IMR-90 (cell line): Measurements from ENCODE around the gene MYO9B. TPM values are rescaled to one million over a fixed set of nuclear protein-coding genes. Genes with fewer than 3 reads are reported as not detected.

ENCODE experiments used
- ATAC-seq: fragments of 200-7000 bp; cut with Tn5 transposase; 2 replicates; pipeline ENCODE4 v1.9.1; 2020; ENCODE audit warnings: low read depth, mild to moderate bottlenecking, moderate library complexity
- BruUV-seq: library from RNA; stranded (reverse); fragments of 400-500 nt; replicated peaks from 2 replicates; lab custom pipeline; 2021; lab: Mats Ljungman, UMichigan
- CTCF ChIA-PET: fragments of 300-600 bp; formaldehyde crosslinking; extraction: SDS; loops from one replicate; lab custom pipeline; 2021; ENCODE audit warnings: antibody characterized with exemption; lab: Yijun Ruan, JAX
- POLR2A ChIA-PET: fragments of 300-600 bp; sonication (Branson Sonifier 250); formaldehyde crosslinking; loops from one replicate; lab custom pipeline; 2022; ENCODE audit warnings: antibody characterized with exemption; ENCODE audit not compliant: unreplicated experiment; lab: Charles Lee
- DNase-seq: peaks from one replicate; pipeline ENCODE4 v3.0.0; 2013
- H2AFZ ChIP-seq: replicated peaks from 2 replicates; pipeline ENCODE3; 2013; ENCODE audit warnings: low read length, mild to moderate bottlenecking; ENCODE audit not compliant: poor library complexity
- H2AK5ac ChIP-seq: 2 replicates; pipeline ENCODE4 v1.6.1; 2013; ENCODE audit warnings: low read depth, low read length, inconsistent platforms
- H2AK9ac ChIP-seq: replicated peaks from 2 replicates; pipeline ENCODE3; 2013; ENCODE audit warnings: mild to moderate bottlenecking, low read depth, low read length, moderate library complexity; ENCODE audit not compliant: poor library complexity
- H2BK120ac ChIP-seq: 2 replicates; pipeline ENCODE4 v1.6.1; 2013; ENCODE audit warnings: low read depth, low read length, inconsistent platforms
- H2BK15ac ChIP-seq: 3 replicates; pipeline ENCODE4 v1.6.1; 2013; ENCODE audit warnings: low read depth, low read length, inconsistent platforms
- H2BK20ac ChIP-seq: 2 replicates; pipeline ENCODE4 v1.6.1; 2013; ENCODE audit warnings: low read depth, mild to moderate bottlenecking, inconsistent platforms, low read length, moderate library complexity
- H2BK5ac ChIP-seq: 2 replicates; pipeline ENCODE4 v1.6.1; 2013; ENCODE audit warnings: mild to moderate bottlenecking, low read depth, low read length, inconsistent platforms; ENCODE audit not compliant: poor library complexity, severe bottlenecking
- H3K14ac ChIP-seq: replicated peaks from 2 replicates; pipeline ENCODE4 v1.6.1; 2013; ENCODE audit warnings: low read depth, low read length, inconsistent platforms
- H3K18ac ChIP-seq: 2 replicates; pipeline ENCODE4 v1.6.1; 2013; ENCODE audit warnings: low read depth, low read length, control low read depth
- H3K23ac ChIP-seq: 2 replicates; pipeline ENCODE4 v1.6.1; 2013; ENCODE audit warnings: low read depth, low read length, inconsistent platforms
- H3K27ac ChIP-seq: 2 replicates; pipeline ENCODE4 v1.5.1; 2013; ENCODE audit warnings: mild to moderate bottlenecking, control low read depth, low read length; ENCODE audit not compliant: insufficient read depth
- H3K27me3 ChIP-seq: 2 replicates; pipeline ENCODE4 v1.6.1; 2013; ENCODE audit warnings: low read length; ENCODE audit not compliant: control insufficient read depth, insufficient read depth
- H3K36me3 ChIP-seq: 2 replicates; pipeline ENCODE4 v1.6.1; 2013; ENCODE audit warnings: low read length, mixed read lengths; ENCODE audit not compliant: control insufficient read depth, insufficient read depth
- H3K4ac ChIP-seq: 2 replicates; pipeline ENCODE4 v1.6.1; 2013; ENCODE audit warnings: low read depth, low read length, inconsistent platforms
- H3K4me1 ChIP-seq: 2 replicates; pipeline ENCODE4 v1.6.1; 2013; ENCODE audit warnings: low read length, mixed read lengths; ENCODE audit not compliant: control insufficient read depth, insufficient read depth
- H3K4me2 ChIP-seq: 2 replicates; pipeline ENCODE4 v1.6.1; 2013; ENCODE audit warnings: low read depth, mild to moderate bottlenecking, control low read depth, low read length, moderate library complexity
- H3K4me3 ChIP-seq: 2 replicates; pipeline ENCODE4 v1.5.1; 2013; ENCODE audit warnings: low read depth, mild to moderate bottlenecking, control low read depth, low read length, moderate library complexity; ENCODE audit not compliant: insufficient read depth
- H3K56ac ChIP-seq: 2 replicates; pipeline ENCODE4 v1.6.1; 2013; ENCODE audit warnings: low read length, inconsistent platforms; ENCODE audit not compliant: insufficient read depth; ENCODE audit errors: extremely low read depth
- H3K79me1 ChIP-seq, 2 experiments: 2 replicates each; pipeline ENCODE4 v1.6.1; 2013; ENCODE audit warnings: low read length in 2 of 2, inconsistent platforms in 1 of 2, low read depth in 1 of 2
- H3K9ac ChIP-seq: 2 replicates; pipeline ENCODE4 v1.6.1; 2013; ENCODE audit warnings: low read depth, low read length, control low read depth
- H3K9me1 ChIP-seq: 2 replicates; pipeline ENCODE4 v1.6.1; 2013; ENCODE audit warnings: low read length, inconsistent platforms; ENCODE audit not compliant: insufficient read depth
- H3K9me3 ChIP-seq: 2 replicates; pipeline ENCODE4 v1.6.1; 2013; ENCODE audit warnings: low read length; ENCODE audit not compliant: control insufficient read depth, insufficient read depth
- H4K20me1 ChIP-seq: 2 replicates; pipeline ENCODE4 v1.6.1; 2013; ENCODE audit warnings: low read length, inconsistent platforms; ENCODE audit not compliant: insufficient read depth
- H4K5ac ChIP-seq: 2 replicates; pipeline ENCODE4 v1.6.1; 2013; ENCODE audit warnings: mild to moderate bottlenecking, low read depth, low read length, control low read depth
- H4K8ac ChIP-seq, 2 experiments: 2 replicates each; pipeline ENCODE4 v1.6.1; 2013; ENCODE audit warnings: low read depth in 2 of 2, low read length in 2 of 2, control low read depth in 1 of 2, inconsistent platforms in 1 of 2
- H4K91ac ChIP-seq: 2 replicates; pipeline ENCODE4 v1.6.1; 2013; ENCODE audit warnings: low read depth, low read length, inconsistent platforms; ENCODE audit not compliant: insufficient read depth
- BHLHE40 ChIP-seq: fragments of 150-350 bp; IDR thresholded peaks from 2 replicates; pipeline ENCODE4 v1.6.1; 2016; ENCODE audit warnings: mild to moderate bottlenecking, low read depth, low read length
- CEBPB ChIP-seq: IDR thresholded peaks from 2 replicates; pipeline ENCODE4 v1.6.1; 2012; ENCODE audit warnings: low read depth, low read length, improper control_type of control experiment
- CTCF ChIP-seq: conservative IDR thresholded peaks from 2 replicates; pipeline ENCODE4 v1.5.1; 2012; ENCODE audit warnings: mild to moderate bottlenecking, low read depth, low read length, improper control_type of control experiment
- MAFK ChIP-seq: IDR thresholded peaks from 2 replicates; pipeline ENCODE4 v1.6.1; 2012; ENCODE audit warnings: low read depth, low read length, improper control_type of control experiment
- MXI1 ChIP-seq: IDR thresholded peaks from 2 replicates; pipeline ENCODE4 v1.6.1; 2012; ENCODE audit warnings: low read depth, mild to moderate bottlenecking, low read length, moderate library complexity, borderline replicate concordance
- NFE2L2 ChIP-seq: fragments of 150-350 bp; IDR thresholded peaks from 2 replicates; pipeline ENCODE4 v1.6.1; 2016; ENCODE audit warnings: low read depth, mild to moderate bottlenecking, low read length
- RCOR1 ChIP-seq: IDR thresholded peaks from 2 replicates; pipeline ENCODE4 v1.6.1; 2012; ENCODE audit warnings: mild to moderate bottlenecking, low read length, improper control_type of control experiment; ENCODE audit not compliant: insufficient replicate concordance
- RFX5 ChIP-seq: IDR thresholded peaks from 2 replicates; pipeline ENCODE4 v1.8.0; 2012; ENCODE audit warnings: low read depth, mild to moderate bottlenecking, low read length, moderate library complexity
- SMC3 ChIP-seq: fragments of 150-350 bp; IDR thresholded peaks from 2 replicates; pipeline ENCODE4 v1.6.1; 2016; ENCODE audit warnings: low read depth, mild to moderate bottlenecking, antibody characterized with exemption, low read length, moderate library complexity
- USF2 ChIP-seq: fragments of 150-350 bp; IDR thresholded peaks from 2 replicates; pipeline ENCODE4 v1.6.1; 2017; ENCODE audit warnings: mild to moderate bottlenecking, antibody characterized with exemption, low read length, low read depth
- WGBS, 2 experiments: methylation state at CpG; one replicate each; pipeline versions ENCODE4 v1.1.5 to v1.1.7; 2013; ENCODE audit warnings: missing lambda C conversion rate in 2 of 2; ENCODE audit not compliant: insufficient read length in 1 of 2; ENCODE audit errors: extremely low coverage in 2 of 2; 5-methylcytosine and 5-hydroxymethylcytosine counted together
- dilution Hi-C: fragments of 300-500 bp; cut with HindIII; formaldehyde crosslinking; loops from one replicate; pipeline ENCODE4 v1.14.3; 2018; ENCODE audit warnings: low sequenced_read_pairs; ENCODE audit not compliant: unreplicated experiment
- in situ Hi-C: fragments of 300-500 bp; cut with MboI; formaldehyde crosslinking; loops from 3 replicates; pipeline ENCODE4 v1.14.3; 2019; ENCODE audit warnings: low sequenced_read_pairs, inconsistent platforms, mixed read lengths
- intact Hi-C: fragments of 100-400 bp; cut with micrococcal nuclease; formaldehyde crosslinking; loops from 2 replicates; pipeline ENCODE4 v1.10.0; 2022
- polyA plus RNA-seq, 3 experiments: library from polyadenylated mRNA; depleted of rRNA; stranded (reverse); fragments of >200 nt; gene quantifications; 2 replicates each; pipeline ENCODE4 v1.2.3, GENCODE V29; 2012; ENCODE audit warnings: low replicate concordance in 1 of 3
- total RNA-seq: library from RNA; depleted of rRNA; stranded (reverse); fragments of >200 nt; gene quantifications from 2 replicates; pipeline ENCODE4 v1.2.3, GENCODE V29; 2012

MYO9B gene
- total and polyA plus RNA-seq, 2 of the 4 experiments (the other 2 are of a cell fraction), result 61.8 to 77.8 TPM

- no peak overlapping the region for H3K14ac ChIP-seq
- ChIA-PET POLR2A (no interaction called here), CTCF (no interaction called here)
- no peak overlapping the region for H3K23ac ChIP-seq
- WGBS, 2 experiments, result 100% methylated on average over 2 of the region's 8 CpGs; no CpG with 5 or more reads in 1 of the 2 experiments
- H3K9me1 ChIP-seq, result peaks cover 13% of the 10 kb centered on the region
- in situ Hi-C loops (no loop called here), intact Hi-C loops (no loop called here), dilution Hi-C loops (no loop called here)
- H3K36me3 ChIP-seq, result peaks cover 24% of the 10 kb centered on the region
- H4K5ac ChIP-seq, result no peak overlapping the region
- H3K56ac ChIP-seq, result no peak overlapping the region
- H3K9ac ChIP-seq, result no peak overlapping the region
- H2AK9ac ChIP-seq, result peak overlapping the region; percentile 23
- no peak overlapping the region for H2AFZ ChIP-seq
- DNase-seq (no peak), ATAC-seq (no peak)
- H3K27ac ChIP-seq, result no peak overlapping the region
- no peak overlapping the region for H2BK5ac ChIP-seq
- no peak overlapping the region for H3K4ac ChIP-seq
- H3K4me2 ChIP-seq, result no peak overlapping the region
- no peaks in the 10 kb centered on the region for H4K20me1 ChIP-seq
- no peak overlapping the region for H3K4me3 ChIP-seq
- no peaks in the 10 kb centered on the region for H3K9me3 ChIP-seq
- TF ChIP-seq MXI1 (no peak), RFX5 (no peak), USF2 (no peak), SMC3 (no peak), RCOR1 (no peak), BHLHE40 (no peak), MAFK (no peak), CEBPB (no peak), CTCF (no peak), NFE2L2 (no peak)
- no TSS peak for BruUV-seq
- no peak overlapping the region for H2BK15ac ChIP-seq
- H2BK20ac ChIP-seq, result no peak overlapping the region
- H3K18ac ChIP-seq, result no peak overlapping the region
- peaks cover 14% of the 10 kb centered on the region for H3K4me1 ChIP-seq
- no peaks in the 10 kb centered on the region for H3K27me3 ChIP-seq
- H4K8ac ChIP-seq, result no peak overlapping the region
- no peak overlapping the region for H2BK120ac ChIP-seq
- H3K79me1 ChIP-seq, result peaks cover 14 to 18% of the 10 kb centered on the region in 2 experiments; a peak in 3 of 4 replicates
- no peak overlapping the region for H2AK5ac ChIP-seq
- no peak overlapping the region for H4K91ac ChIP-seq
Observed at GRCh38 chr19:17219286-17219685, 143.7 kb downstream of the MYO9B start.
